GM12865 (cell line): Measurements from ENCODE around the gene FAM78A.

Experiments
- DNase-seq: peaks from one replicate; pipeline ENCODE4 v3.0.0; 2010; ENCODE audit warnings: low read depth
- H3K4me3 ChIP-seq: 2 replicates; pipeline ENCODE4 v1.5.1; 2011; ENCODE audit warnings: mild to moderate bottlenecking, low read depth, low read length, control low read depth
- CTCF ChIP-seq: IDR thresholded peaks from 2 replicates; pipeline ENCODE4 v1.5.1; 2011; ENCODE audit warnings: low read length, control low read depth, low read depth, inconsistent platforms; ENCODE audit not compliant: insufficient read depth; ENCODE audit errors: missing control alignments

FAM78A gene

GRCh38 chr9:131299961-131300347, 23.6 kb upstream of the FAM78A start:
- no peak for DNase-seq
- TF ChIP-seq CTCF = no peak
- H3K4me3 ChIP-seq = no peak overlapping the region

GRCh38 chr9:131299346-131299960, 23.1 kb upstream of the FAM78A start:
- no peak for TF ChIP-seq CTCF
- no peak overlapping the region for H3K4me3 ChIP-seq
- DNase-seq = no peak

GRCh38 chr9:131298816-131299215, 22.5 kb upstream of the FAM78A start:
- TF ChIP-seq CTCF = no peak
- DNase-seq = no peak
- H3K4me3 ChIP-seq = no peak overlapping the region

- no peak for TF ChIP-seq CTCF
- no peak overlapping the region for H3K4me3 ChIP-seq
- DNase-seq = no peak
Observed at GRCh38 chr9:131298341-131298740, 22.0 kb upstream of the FAM78A start.

- H3K4me3 ChIP-seq = no peak overlapping the region
- TF ChIP-seq CTCF = no peak
- no peak for DNase-seq
Observed at GRCh38 chr9:131297903-131298302, 21.6 kb upstream of the FAM78A start.

- TF ChIP-seq CTCF = no peak
- H3K4me3 ChIP-seq = no peak overlapping the region
- DNase-seq = no peak
Observed at GRCh38 chr9:131296906-131297500, 20.7 kb upstream of the FAM78A start.

GRCh38 chr9:131296460-131296859, 20.1 kb upstream of the FAM78A start:
- H3K4me3 ChIP-seq = no peak overlapping the region
- no peak for TF ChIP-seq CTCF
- no peak for DNase-seq
